HepG2 (cell line): ENCODE data around the gene IL31. TPM values are rescaled to one million over a fixed set of nuclear protein-coding genes. Genes with fewer than 3 reads are reported as not detected.

Source experiments
- CAMTA2 ChIP-seq: sonication (generic); formaldehyde crosslinking; IDR thresholded peaks from 2 replicates; pipeline ENCODE4 v1.4.0; 2020; ENCODE audit warnings: mild to moderate bottlenecking, missing genetic modification reagents, borderline replicate concordance
- CCDC6 ChIP-seq: sonication (generic); formaldehyde crosslinking; IDR thresholded peaks from 2 replicates; pipeline ENCODE4 v1.8.1; 2022; ENCODE audit warnings: mild to moderate bottlenecking, missing genetic modification reagents, moderate library complexity
- CREB3 ChIP-seq: sonication (generic); formaldehyde crosslinking; IDR thresholded peaks from 2 replicates; pipeline ENCODE4 v1.5.0; 2020; ENCODE audit warnings: missing genetic modification reagents
- ELF3 ChIP-seq: IDR thresholded peaks from 2 replicates; pipeline ENCODE4 v1.6.1; 2016; ENCODE audit warnings: missing genetic modification reagents, missing compliant biosample characterization
- GFI1 ChIP-seq: sonication (generic); formaldehyde crosslinking; IDR thresholded peaks from 2 replicates; pipeline ENCODE4 v1.5.0; 2020; ENCODE audit warnings: missing genetic modification reagents, mild to moderate bottlenecking, borderline replicate concordance
- HIVEP1 ChIP-seq: sonication (generic); formaldehyde crosslinking; IDR thresholded peaks from 2 replicates; pipeline ENCODE4 v1.4.0; 2020; ENCODE audit warnings: mild to moderate bottlenecking, missing genetic modification reagents
- MEIS1 ChIP-seq: sonication (generic); formaldehyde crosslinking; IDR thresholded peaks from 2 replicates; pipeline ENCODE4 v1.9.0; 2021; ENCODE audit warnings: mild to moderate bottlenecking, missing genetic modification reagents, moderate library complexity, borderline replicate concordance
- NR2F2 ChIP-seq: IDR thresholded peaks from 2 replicates; pipeline ENCODE4 v1.6.1; 2012; ENCODE audit warnings: low read depth, inconsistent platforms, borderline replicate concordance
- RBFOX2 ChIP-seq: fragments of 200-400 bp; formaldehyde crosslinking; IDR thresholded peaks from 2 replicates; pipeline ENCODE4 v1.6.1; 2017; ENCODE audit warnings: low read depth, mild to moderate bottlenecking, low read length
- RNF2 ChIP-seq: fragments of 450-650 bp; conservative IDR thresholded peaks from 2 replicates; pipeline ENCODE4 v1.6.1; 2016; ENCODE audit warnings: low read depth
- USF2 ChIP-seq, 2 experiments: sonication (generic) in 1 of 2; formaldehyde crosslinking in 1 of 2; IDR thresholded peaks; 2 replicates each; pipeline versions ENCODE4 v1.5.1 to v1.6.1; 2011 to 2020; ENCODE audit warnings: borderline replicate concordance in 1 of 2, low read depth in 1 of 2, low read length in 1 of 2, mild to moderate bottlenecking in 1 of 2, missing genetic modification reagents in 1 of 2, moderate library complexity in 1 of 2
- XRCC5 ChIP-seq: fragments of 200-400 bp; formaldehyde crosslinking; optimal IDR thresholded peaks from 2 replicates; pipeline ENCODE3; 2017; ENCODE audit warnings: mild to moderate bottlenecking, low read length
- ZBTB26 ChIP-seq: IDR thresholded peaks from 2 replicates; pipeline ENCODE4 v1.6.1; 2016; ENCODE audit warnings: missing compliant biosample characterization, missing genetic modification reagents, borderline replicate concordance
- ZMYM2 ChIP-seq: sonication (generic); formaldehyde crosslinking; IDR thresholded peaks from 2 replicates; pipeline ENCODE4 v1.8.0; 2022; ENCODE audit warnings: mild to moderate bottlenecking, missing genetic modification reagents
- ZNF232 ChIP-seq: sonication (generic); formaldehyde crosslinking; IDR thresholded peaks from 2 replicates; pipeline ENCODE4 v1.4.0; 2020; ENCODE audit warnings: missing genetic modification reagents, borderline replicate concordance
- ZNF34 ChIP-seq: sonication (generic); formaldehyde crosslinking; IDR thresholded peaks from 2 replicates; pipeline ENCODE4 v1.4.0; 2020; ENCODE audit warnings: mild to moderate bottlenecking, missing genetic modification reagents, borderline replicate concordance
- ZNF510 ChIP-seq: sonication (generic); formaldehyde crosslinking; IDR thresholded peaks from 2 replicates; pipeline ENCODE4 v1.4.0; 2020; ENCODE audit warnings: low read depth, mild to moderate bottlenecking, missing genetic modification reagents
- ZNF550 ChIP-seq: sonication (generic); formaldehyde crosslinking; IDR thresholded peaks from 2 replicates; pipeline ENCODE4 v1.4.0; 2020; ENCODE audit warnings: mild to moderate bottlenecking, missing genetic modification reagents, borderline replicate concordance
- ZNF704 ChIP-seq: sonication (generic); formaldehyde crosslinking; IDR thresholded peaks from 2 replicates; pipeline ENCODE4 v1.8.1; 2023; ENCODE audit warnings: mild to moderate bottlenecking, inconsistent platforms, moderate library complexity, missing genetic modification reagents, borderline replicate concordance
- ZNF790 ChIP-seq: sonication (generic); formaldehyde crosslinking; IDR thresholded peaks from 2 replicates; pipeline ENCODE4 v1.8.0; 2022; ENCODE audit warnings: missing genetic modification reagents, mild to moderate bottlenecking, borderline replicate concordance
- ZNF839 ChIP-seq: sonication (generic); formaldehyde crosslinking; IDR thresholded peaks from 2 replicates; pipeline ENCODE4 v1.4.0; 2020; ENCODE audit warnings: missing genetic modification reagents, mild to moderate bottlenecking, borderline replicate concordance
- ZNF883 ChIP-seq: sonication (generic); formaldehyde crosslinking; IDR thresholded peaks from 2 replicates; pipeline ENCODE4 v1.5.1; 2020; ENCODE audit warnings: mild to moderate bottlenecking, missing genetic modification reagents; ENCODE audit errors: not compliant biosample characterization
- ZSCAN12 ChIP-seq: sonication (generic); formaldehyde crosslinking; IDR thresholded peaks from 2 replicates; pipeline ENCODE4 v1.9.0; 2021; ENCODE audit warnings: mild to moderate bottlenecking, missing genetic modification reagents
- ZSCAN21 ChIP-seq: sonication (generic); formaldehyde crosslinking; IDR thresholded peaks from 2 replicates; pipeline ENCODE4 v1.8.0; 2022; ENCODE audit warnings: mild to moderate bottlenecking, missing genetic modification reagents, moderate library complexity, borderline replicate concordance
- polyA plus RNA-seq, 8 experiments: library from polyadenylated mRNA; depleted of rRNA in 3 of 8; stranded (reverse) in 7 of 8; unstranded in 1 of 8; fragments of >200 nt; fragmentation: Illumina TruSeq in 4 of 8; extraction: Trizol in 4 of 8; gene quantifications; 2 replicates each; pipeline versions ENCODE4 v1.2.1 to v1.2.3, GENCODE V29; 2011 to 2016; ENCODE audit warnings: low read depth in 4 of 8, missing spikeins in 1 of 8, mixed read lengths in 1 of 8; ENCODE audit not compliant: insufficient read depth in 1 of 8
- total RNA-seq, 5 experiments: library from RNA; depleted of rRNA; stranded (reverse); fragments of >200 nt; fragmentation: Illumina TruSeq; extraction: Trizol; gene quantifications; 2 replicates each; pipeline ENCODE4 v1.2.3, GENCODE V29; 2016; ENCODE audit warnings: low read depth in 1 of 5

IL31 gene
- total and polyA plus RNA-seq, 2 of the 13 experiments (the other 11 are each of a cell fraction or from before 2014, with no cell fraction given), result not detected

- TF ChIP-seq USF2 (IDR thresholded peaks at IDR 0.05; ENCODE audit: low read depth, low read length) (no peak), USF2 (CRISPR knock-in tag; IDR thresholded peaks at IDR 0.05; ENCODE audit: borderline replicate concordance) (no peak), ZSCAN21 (CRISPR knock-in tag) (peak; percentile 63; the same call in 1 of the 2 replicates), CCDC6 (CRISPR knock-in tag) (no peak), CREB3 (no peak), GFI1 (CRISPR knock-in tag) (no peak), ZNF510 (no peak), NR2F2 (no peak), ZSCAN12 (CRISPR knock-in tag) (no peak), HIVEP1 (CRISPR knock-in tag) (no peak), MEIS1 (CRISPR knock-in tag) (no peak), ZNF232 (CRISPR knock-in tag) (no peak), ZMYM2 (no peak), ZNF704 (CRISPR knock-in tag) (no peak), ZBTB26 (CRISPR knock-in tag) (no peak), ZNF34 (CRISPR knock-in tag) (no peak), ZNF550 (no peak), RBFOX2 (no peak), CAMTA2 (CRISPR knock-in tag) (no peak), ZNF790 (CRISPR knock-in tag) (no peak), ZNF839 (CRISPR knock-in tag) (no peak), ELF3 (no peak), XRCC5 (no peak), ZNF883 (CRISPR knock-in tag) (peak; percentile 26), RNF2 (no peak)
Measured at GRCh38 chr12:122203301-122204166, 29.5 kb upstream of the IL31 start, which contains the start of gene B3GNT4 (continued).
